HL-60 (cell line): ENCODE measurements around the gene LMF2.
A peak's percentile ranks its signal among the peaks of the same experiment; 100 is the strongest.

Experiments
- DNase-seq, 2 experiments: peaks; one replicate each; pipeline ENCODE4 v3.0.0-alpha.2; 2010 to 2020; ENCODE audit warnings: low read depth in 1 of 2, low spot score in 1 of 2
- H3K27ac ChIP-seq: fragments of 250-450 bp; sonication (Bioruptor Pico); replicated peaks from 2 replicates; pipeline ENCODE4 v1.5.1; 2020; ENCODE audit warnings: mild to moderate bottlenecking, moderate library complexity
- H3K27me3 ChIP-seq: fragments of 250-450 bp; sonication (Bioruptor Pico); 2 replicates; pipeline ENCODE4 v1.5.1; 2021; ENCODE audit warnings: mild to moderate bottlenecking, moderate library complexity; ENCODE audit not compliant: insufficient read depth, poor library complexity, severe bottlenecking
- H3K4me3 ChIP-seq: replicated peaks from 2 replicates; pipeline ENCODE4 v1.5.1; 2011; ENCODE audit warnings: mild to moderate bottlenecking, control low read depth, low read length; ENCODE audit not compliant: insufficient read depth
- GABPA ChIP-seq: IDR thresholded peaks from 2 replicates; pipeline ENCODE4 v1.6.1; 2012; ENCODE audit warnings: low read depth
- POLR2AphosphoS5 ChIP-seq: IDR thresholded peaks from 2 replicates; pipeline ENCODE4 v1.6.1; 2012; ENCODE audit warnings: low read depth
- SPI1 ChIP-seq: IDR thresholded peaks from 2 replicates; pipeline ENCODE4 v1.6.1; 2012; ENCODE audit warnings: low read depth, mild to moderate bottlenecking, borderline replicate concordance
- TF ChIP-seq, protein P1 (sequence below): IDR thresholded peaks from 2 replicates; pipeline ENCODE4 v1.6.1; 2012; ENCODE audit warnings: low read depth; ENCODE audit not compliant: insufficient replicate concordance
- TF ChIP-seq, protein P2 (sequence below): IDR thresholded peaks from one replicate; pipeline ENCODE4 v1.5.1; 2011; ENCODE audit warnings: low read length, control low read depth, inconsistent platforms; ENCODE audit not compliant: insufficient read depth

Gene LMF2

DNA sequence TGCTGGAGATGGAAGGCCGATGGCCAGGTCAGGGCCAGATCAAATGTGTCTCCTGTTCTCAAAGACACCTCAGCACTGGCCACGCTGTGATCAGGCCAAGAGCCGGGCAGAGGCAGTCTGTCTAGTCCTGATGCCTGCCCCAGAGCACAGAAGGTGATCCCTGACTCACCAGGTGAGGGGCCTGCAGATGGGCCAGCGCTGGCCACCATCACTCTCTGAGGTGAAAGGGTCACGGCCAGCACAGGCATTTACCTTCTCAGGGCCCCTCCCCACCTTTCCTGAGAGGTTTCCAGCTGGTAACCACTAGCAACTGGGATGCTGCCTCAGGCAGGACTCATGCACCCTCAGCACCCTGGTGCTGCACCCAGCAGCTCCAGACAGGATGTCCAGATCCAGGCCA is 35.5 kb downstream of the LMF2 start:
- H3K4me3 ChIP-seq, result no peak overlapping the region
- no peak for DNase-seq
- no peak for TF ChIP-seq POLR2AphosphoS5
- no peak for TF ChIP-seq GABPA
- TF ChIP-seq SPI1, result no peak
- TF ChIP-seq, protein P1, sequence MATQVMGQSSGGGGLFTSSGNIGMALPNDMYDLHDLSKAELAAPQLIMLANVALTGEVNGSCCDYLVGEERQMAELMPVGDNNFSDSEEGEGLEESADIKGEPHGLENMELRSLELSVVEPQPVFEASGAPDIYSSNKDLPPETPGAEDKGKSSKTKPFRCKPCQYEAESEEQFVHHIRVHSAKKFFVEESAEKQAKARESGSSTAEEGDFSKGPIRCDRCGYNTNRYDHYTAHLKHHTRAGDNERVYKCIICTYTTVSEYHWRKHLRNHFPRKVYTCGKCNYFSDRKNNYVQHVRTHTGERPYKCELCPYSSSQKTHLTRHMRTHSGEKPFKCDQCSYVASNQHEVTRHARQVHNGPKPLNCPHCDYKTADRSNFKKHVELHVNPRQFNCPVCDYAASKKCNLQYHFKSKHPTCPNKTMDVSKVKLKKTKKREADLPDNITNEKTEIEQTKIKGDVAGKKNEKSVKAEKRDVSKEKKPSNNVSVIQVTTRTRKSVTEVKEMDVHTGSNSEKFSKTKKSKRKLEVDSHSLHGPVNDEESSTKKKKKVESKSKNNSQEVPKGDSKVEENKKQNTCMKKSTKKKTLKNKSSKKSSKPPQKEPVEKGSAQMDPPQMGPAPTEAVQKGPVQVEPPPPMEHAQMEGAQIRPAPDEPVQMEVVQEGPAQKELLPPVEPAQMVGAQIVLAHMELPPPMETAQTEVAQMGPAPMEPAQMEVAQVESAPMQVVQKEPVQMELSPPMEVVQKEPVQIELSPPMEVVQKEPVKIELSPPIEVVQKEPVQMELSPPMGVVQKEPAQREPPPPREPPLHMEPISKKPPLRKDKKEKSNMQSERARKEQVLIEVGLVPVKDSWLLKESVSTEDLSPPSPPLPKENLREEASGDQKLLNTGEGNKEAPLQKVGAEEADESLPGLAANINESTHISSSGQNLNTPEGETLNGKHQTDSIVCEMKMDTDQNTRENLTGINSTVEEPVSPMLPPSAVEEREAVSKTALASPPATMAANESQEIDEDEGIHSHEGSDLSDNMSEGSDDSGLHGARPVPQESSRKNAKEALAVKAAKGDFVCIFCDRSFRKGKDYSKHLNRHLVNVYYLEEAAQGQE, result no peak
- TF ChIP-seq, protein P2, sequence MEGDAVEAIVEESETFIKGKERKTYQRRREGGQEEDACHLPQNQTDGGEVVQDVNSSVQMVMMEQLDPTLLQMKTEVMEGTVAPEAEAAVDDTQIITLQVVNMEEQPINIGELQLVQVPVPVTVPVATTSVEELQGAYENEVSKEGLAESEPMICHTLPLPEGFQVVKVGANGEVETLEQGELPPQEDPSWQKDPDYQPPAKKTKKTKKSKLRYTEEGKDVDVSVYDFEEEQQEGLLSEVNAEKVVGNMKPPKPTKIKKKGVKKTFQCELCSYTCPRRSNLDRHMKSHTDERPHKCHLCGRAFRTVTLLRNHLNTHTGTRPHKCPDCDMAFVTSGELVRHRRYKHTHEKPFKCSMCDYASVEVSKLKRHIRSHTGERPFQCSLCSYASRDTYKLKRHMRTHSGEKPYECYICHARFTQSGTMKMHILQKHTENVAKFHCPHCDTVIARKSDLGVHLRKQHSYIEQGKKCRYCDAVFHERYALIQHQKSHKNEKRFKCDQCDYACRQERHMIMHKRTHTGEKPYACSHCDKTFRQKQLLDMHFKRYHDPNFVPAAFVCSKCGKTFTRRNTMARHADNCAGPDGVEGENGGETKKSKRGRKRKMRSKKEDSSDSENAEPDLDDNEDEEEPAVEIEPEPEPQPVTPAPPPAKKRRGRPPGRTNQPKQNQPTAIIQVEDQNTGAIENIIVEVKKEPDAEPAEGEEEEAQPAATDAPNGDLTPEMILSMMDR, result no peak
- H3K27me3 ChIP-seq, result no peaks in the 10 kb centered on the region
- H3K27ac ChIP-seq, result peak overlapping the region; percentile 66

DNA sequence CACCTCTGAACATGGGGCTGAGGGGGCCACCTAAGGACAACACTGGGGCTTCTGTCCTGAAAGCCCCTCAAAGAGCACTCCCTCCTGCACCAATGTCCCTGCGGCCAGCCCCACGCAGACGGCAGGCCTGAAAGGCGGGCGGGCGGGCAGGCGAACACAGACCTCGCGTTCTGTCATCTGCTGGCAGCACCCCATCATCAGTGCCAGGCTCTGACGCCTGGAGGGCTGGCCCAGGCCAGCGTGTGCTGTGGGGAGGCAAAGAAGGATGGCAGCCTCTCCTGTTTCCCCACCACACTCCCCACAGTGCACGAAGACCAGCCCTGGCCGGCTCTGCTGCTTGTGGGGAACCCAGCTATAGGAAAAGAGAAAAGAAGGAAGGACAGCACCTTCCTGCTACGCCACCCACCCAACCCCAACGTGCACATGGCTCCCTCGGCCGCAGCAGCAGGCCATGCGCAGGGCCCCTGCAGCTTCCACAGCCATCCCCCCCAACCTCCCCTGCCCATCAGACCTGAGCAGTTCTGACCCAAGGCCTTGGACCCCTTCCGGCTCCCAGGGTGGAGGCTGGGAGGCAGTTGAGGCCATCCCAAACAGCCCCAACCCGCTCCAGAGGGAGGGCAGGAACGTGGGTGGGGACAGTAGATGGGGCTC is 36.2 kb downstream of the LMF2 start:
- DNase-seq, result peak in 1 of 2 experiments; percentile 44
- Histone ChIP-seq H3K27ac (peak overlapping the region; percentile 66), H3K4me3 (no peak overlapping the region), H3K27me3 (no peaks in the 10 kb centered on the region)
- TF ChIP-seq, protein P1, result no peak
- TF ChIP-seq, protein P2, result no peak
- TF ChIP-seq POLR2AphosphoS5 (no peak), GABPA (no peak), SPI1 (no peak)

DNA sequence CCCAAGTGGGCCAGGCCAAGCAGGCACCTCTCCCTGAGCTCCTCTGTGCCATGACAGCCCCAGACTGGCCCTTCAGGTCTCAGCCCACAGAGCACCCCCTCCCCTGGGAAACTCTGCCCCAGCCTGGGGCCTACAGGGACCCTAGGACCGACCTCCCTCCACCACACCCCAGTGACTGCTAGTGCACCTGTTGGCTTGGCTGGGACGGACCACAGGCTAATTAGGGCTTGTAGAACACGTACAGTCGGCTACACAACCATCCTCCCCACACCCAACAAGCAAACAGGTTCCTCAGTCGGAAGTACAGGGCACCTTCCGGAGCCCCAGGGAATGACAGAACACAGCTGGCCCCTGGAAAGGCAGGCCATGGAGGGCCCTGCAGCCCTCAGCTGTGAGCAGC is 37.0 kb downstream of the LMF2 start:
- H3K27ac ChIP-seq, result peak overlapping the region; percentile 66
- DNase-seq, result peak in 1 of 2 experiments; percentile 10
- H3K4me3 ChIP-seq, result no peak overlapping the region
- TF ChIP-seq POLR2AphosphoS5, result no peak
- TF ChIP-seq SPI1, result no peak
- H3K27me3 ChIP-seq, result no peaks in the 10 kb centered on the region

DNA sequence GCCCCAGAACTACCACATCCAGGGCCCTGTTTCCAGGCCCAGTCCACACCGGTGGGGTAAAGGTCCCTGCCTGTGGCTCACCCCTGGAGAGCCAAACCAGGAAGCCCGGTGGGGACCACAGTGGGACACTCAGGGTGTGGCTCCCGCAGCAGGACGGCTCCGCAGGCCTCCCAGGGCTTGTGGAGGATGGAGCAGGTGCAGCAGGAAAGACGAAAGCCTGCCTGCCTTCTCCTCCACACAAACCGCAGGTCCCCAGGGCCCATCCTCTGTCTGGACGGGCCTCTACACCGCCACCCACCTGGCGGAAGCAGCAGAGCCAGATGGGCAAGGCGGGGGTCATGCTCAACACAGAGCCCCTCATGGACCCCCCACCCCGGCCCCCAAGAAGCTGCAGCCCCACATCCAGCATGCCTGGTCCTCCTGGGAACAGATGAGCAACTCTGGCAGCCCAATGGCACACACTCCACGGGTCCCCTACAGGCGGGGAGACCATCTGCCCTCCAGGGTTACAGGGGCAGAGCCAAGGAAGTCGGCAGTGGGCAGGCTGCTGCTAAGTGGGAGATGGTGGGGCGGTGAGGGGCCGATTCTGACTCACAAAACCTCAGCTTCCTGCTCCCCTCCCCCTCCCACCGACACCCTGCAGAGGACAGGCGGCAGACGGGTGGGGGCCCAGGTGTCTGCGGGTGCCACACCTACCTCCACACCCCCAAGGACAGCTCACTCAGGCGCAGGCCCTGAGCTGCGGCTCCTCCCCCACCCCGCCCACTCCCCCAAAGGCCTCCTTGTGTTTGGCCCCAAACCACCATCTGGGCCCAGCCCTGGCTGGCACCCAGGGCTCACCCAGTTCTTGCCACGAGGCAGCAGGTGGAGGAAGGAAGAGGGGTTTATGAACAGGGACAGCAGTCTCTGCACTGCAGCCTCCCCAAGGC is 37.9 kb downstream of the LMF2 start:
- peak overlapping the region; percentile 66 for H3K27ac ChIP-seq
- H3K4me3 ChIP-seq, result no peak overlapping the region
- H3K27me3 ChIP-seq, result no peaks in the 10 kb centered on the region
- peak; percentile 85 to 93 for DNase-seq
- TF ChIP-seq, protein P1, result no peak
- no peak for TF ChIP-seq GABPA
- peak; percentile 74 for TF ChIP-seq POLR2AphosphoS5
- TF ChIP-seq, protein P2, result no peak
- no peak for TF ChIP-seq SPI1
